HG02759 (cell line): ENCODE data around the gene MMP24.
"Not testable (repeated sequence)": the region's sequence is repeated elsewhere in the genome, so short reads cannot be mapped to it uniquely, and the experiment has no call there.

Source experiments
- ATAC-seq: cut with Tn5 transposase; IDR thresholded peaks from one replicate; pipeline ENCODE4 v1.9.1; 2021; ENCODE audit warnings: mild to moderate bottlenecking, moderate library complexity; ENCODE audit not compliant: unreplicated experiment

Gene MMP24

DNA sequence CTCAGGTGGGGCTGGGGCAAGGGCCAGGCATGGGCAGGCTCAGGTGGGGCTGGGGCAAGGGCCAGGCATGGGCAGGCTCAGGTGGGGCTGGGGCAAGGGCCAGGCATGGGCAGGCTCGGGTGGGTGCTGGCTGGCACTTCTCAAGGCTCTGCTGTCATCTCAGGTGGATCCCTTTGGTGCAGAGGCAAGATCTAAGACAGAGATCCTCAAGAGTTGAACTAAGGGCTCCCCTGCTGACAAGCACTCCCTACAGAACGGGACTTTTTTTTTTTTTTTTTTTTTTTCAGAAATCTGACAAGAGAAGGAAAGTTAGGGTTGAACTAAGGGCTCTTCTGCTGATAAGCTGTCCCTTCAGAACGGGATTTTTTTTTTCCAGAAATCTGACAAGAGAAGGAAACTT lies 26.5 kb downstream of the MMP24 start:
- no peak for ATAC-seq

DNA sequence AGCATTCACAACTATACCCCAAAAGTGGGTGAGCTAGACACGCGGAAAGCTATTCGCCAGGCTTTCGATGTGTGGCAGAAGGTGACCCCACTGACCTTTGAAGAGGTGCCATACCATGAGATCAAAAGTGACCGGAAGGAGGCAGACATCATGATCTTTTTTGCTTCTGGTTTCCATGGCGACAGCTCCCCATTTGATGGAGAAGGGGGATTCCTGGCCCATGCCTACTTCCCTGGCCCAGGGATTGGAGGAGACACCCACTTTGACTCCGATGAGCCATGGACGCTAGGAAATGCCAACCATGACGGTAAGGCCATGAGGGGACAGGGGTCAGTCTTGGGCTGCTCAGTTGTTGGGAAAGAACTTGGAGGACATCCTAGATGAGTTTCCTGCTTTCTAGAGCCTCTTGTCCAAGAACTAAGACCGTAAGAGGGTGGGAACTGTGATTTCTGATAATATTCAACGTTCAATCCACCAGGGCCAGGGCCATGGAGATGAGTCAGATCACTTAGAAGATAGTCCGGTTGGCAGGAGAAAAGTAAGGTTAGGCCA lies 28.0 kb downstream of the MMP24 start:
- no peak for ATAC-seq

- ATAC-seq, result no peak
These were observed 30.9 kb downstream of the MMP24 start for GRCh38 chr20:35257175-35257909.

DNA sequence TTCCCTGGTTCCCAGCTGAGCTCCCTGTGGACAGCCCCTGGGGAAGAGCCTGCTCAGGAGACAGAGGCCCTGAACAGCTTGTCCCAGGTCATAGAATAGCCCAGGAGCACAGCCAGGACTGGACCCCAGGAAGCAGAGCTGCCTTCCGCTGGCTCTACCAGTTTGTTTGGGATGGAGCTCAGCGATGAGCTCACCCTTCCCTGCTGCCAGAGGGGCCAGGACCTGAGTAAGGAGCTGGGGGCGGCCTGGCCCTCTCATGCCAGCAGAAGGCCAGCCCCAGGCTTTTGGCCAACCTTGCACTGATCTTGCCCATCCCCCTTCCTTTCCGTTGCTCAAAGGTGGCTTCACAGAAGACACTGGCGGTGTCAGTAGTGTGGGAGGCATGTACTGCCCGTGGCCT lies 33.9 kb downstream of the MMP24 start:
- ATAC-seq, result no peak

GRCh38 chr20:35262321-35262720 lies 35.8 kb downstream of the MMP24 start:
- ATAC-seq, result not testable (repeated sequence)

DNA sequence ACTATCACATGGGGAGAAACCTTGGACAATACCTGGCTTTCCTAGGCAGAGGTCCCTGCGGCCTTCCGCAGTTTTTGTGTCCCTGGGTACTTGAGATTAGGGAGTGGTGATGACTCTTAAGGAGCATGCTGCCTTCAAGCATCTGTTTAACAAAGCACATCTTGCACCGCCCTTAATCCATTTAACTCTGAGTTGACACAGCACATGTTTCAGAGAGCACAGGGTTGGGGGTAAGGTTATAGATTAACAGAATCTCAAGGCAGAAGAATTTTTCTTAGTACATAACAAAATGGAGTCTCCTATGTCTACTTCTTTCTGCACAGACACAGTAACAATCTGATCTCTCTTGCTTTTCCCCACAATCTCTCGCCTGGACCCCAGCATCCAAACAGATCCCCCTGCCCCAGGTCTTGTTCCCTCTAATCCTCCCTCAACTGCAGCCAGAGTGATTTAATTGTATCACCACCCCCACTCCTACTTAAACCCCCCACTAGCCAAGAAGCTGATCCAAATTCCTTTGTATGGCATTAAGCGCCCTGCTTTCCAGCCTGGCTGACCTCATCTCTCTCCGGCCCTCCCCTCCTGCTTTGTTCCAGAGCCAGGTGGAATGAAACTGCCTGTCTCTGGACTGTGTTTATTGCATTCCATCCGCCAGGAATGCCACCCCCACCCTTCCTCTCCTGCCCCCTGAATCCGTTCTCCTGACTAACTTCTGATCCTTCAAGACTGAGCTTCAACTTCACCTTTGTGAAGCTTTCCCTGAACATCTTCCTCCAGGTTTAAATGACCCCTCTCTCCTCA lies 36.4 kb downstream of the MMP24 start:
- ATAC-seq, result not testable (repeated sequence)

GRCh38 chr20:35263532-35264341 lies 37.2 kb downstream of the MMP24 start:
- ATAC-seq, result no peak

DNA sequence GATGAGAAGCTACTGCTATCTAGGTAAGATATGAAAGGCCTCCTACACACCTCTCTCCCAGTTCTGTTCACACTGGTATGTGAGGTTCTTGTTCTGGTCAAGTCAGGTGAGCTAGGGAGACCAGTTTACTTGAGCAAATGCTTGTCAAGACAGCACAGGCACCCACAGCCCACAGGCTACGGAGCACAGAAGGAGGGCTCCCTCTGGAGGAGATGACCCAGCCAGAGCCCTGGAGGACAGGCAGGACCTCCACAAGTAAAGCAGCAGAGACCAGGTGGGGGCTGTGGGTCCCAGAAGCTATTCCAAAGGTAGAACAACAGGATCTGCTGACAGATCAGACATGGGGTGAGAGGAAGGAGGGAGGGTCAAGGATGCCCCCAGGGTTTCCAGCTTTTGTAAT lies 38.3 kb downstream of the MMP24 start:
- ATAC-seq, result no peak

GRCh38 chr20:35267092-35267491 lies 40.6 kb downstream of the MMP24 start:
- no peak for ATAC-seq

DNA sequence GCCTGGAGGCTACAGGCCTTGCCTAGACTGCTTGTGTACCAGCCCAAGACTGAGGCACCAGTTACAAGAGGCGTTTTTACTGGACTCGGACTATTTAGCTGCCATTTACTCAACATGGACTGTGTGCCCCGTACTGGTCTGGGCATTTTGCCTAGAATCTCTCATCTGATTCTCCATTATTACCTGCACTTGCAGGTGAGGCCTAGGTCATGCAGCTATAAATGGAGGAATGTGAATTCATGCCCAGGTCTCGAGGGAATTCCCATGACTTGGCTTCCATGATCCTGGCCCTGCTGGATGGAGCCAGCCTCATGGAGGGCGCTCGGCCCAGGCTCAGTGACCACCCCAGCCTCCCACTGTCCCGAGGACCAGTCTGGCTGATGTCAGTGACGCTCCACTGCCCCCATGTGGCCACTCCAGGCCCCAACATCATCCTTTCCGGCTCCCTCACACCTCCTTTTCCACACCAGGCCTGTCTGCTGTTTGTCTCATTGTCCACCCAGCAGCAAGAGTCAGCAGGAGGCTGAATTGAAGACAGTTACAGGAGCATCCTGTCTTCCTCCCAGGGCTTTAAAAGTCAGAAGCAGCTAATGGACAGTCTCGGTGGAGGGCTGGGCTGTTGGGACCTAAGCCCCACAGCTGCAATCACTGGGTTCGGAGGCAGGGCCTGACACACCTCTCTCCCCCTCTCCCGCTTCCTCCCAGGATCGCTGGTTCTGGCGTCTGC lies 42.7 kb downstream of the MMP24 start:
- ATAC-seq, result no peak

DNA sequence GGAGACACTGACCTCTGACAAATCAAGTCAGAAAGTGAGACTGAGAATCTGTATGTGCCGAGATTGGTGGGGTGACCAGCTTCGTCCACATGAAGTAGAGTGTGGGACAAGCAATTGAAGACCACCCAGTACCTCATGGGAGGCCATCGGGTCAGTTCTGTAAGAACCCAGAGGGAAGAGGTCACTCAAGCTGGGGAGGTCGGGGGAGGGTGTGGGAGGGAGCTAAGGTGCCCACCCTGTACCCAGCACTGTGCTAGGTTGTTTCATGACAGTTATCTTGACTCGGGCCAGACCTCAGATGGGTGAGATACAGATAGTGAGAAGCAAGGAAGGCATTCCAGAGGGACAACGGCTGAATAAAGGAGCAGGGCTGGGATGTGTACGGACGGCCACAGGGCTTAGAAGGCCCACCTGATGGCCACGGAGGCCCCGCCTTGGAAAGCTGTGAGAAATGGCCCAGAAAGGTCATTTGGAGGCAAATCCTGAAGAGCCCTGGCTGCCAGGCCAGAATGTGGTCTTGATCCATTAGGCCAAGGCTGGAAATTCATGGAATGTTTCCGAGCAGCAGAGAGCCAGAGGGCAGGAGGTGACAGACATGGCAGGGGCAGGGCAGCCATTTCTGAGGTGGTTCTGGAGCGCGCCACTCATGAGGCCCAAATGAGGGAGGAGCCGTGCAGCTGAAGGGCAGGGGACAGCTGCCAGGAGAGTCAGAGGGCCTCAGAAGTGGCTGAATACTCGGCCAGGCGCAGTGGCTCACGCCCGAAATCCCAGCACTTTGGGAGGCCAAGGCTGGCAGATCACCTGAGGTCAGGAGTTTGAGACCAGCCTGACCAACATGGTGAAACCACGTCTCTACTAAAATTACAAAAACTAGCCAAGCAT lies 43.8 kb downstream of the MMP24 start:
- ATAC-seq, result no peak

GRCh38 chr20:35271073-35271882 lies 44.8 kb downstream of the MMP24 start:
- ATAC-seq, result no peak

DNA sequence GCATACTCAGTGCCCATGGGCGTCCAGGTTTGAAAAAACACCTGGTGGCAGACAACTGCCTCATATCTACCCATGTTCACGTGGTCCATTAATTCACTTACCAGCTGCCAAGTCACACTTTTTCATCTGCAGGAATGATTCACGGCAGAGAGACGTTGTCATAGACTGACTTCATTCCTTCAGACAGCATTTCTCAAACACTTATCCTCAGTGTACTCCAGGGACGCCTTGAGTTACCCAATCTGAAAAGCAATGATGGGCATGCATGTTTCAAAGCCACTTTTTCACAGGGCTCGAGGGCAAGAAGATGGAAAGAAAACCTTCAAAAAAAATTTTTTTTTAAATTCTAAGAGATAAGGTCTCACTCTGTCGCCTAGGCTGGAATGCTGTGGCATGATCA lies 45.4 kb downstream of the MMP24 start:
- ATAC-seq, result no peak

- no peak for ATAC-seq
These were observed 47.1 kb downstream of the MMP24 start for GRCh38 chr20:35273449-35274171.

DNA sequence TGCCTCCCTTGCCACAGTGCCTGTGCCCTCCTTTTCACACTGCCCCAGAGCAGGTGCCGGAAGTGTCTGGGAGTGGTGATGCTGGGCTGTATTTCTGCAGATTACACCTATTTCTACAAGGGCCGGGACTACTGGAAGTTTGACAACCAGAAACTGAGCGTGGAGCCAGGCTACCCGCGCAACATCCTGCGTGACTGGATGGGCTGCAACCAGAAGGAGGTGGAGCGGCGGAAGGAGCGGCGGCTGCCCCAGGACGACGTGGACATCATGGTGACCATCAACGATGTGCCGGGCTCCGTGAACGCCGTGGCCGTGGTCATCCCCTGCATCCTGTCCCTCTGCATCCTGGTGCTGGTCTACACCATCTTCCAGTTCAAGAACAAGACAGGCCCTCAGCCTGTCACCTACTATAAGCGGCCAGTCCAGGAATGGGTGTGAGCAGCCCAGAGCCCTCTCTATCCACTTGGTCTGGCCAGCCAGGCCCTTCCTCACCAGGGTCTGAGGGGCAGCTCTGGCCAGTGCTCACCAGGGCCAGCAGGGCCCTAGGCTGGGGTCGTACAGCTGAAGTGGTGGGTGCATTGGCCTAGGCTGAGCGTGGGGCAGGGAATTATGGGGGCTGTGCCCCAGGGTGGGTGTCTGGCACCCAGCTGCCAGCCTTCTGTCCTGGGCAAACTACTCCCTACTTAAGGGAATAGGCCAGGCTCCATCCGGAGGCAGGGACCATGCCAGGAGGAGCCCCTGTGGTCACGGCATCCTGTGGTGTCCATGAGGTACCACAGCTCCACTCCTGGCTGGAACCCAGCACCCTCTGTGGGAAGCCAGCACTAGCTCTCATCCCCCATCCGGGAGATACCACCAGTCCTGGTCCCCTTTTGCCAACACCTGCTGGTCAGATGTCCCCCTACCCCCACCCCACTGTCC lies 47.9 kb downstream of the MMP24 start:
- no peak for ATAC-seq

GRCh38 chr20:35275741-35276251 lies 49.3 kb downstream of the MMP24 start:
- no peak for ATAC-seq

DNA sequence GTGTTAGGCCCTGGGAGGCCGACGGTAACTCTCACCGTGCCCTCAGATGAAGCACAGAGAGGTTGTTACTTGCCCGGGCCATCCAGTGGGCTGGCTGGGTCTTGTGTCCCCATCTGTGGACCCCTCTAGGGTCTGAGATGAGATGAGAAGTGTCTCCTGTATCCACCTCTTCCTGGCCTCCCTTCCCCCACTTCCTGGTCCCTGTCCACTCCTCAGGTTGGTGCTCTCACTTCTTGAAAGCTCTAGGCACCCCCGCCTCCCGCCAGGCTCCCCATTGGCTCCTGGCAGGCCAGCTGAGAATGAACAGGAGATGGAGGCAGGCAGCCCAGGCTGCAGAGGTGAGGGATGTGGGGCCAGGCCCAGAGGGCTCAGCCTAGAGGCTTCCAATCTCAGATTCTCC lies 49.9 kb downstream of the MMP24 start:
- no peak for ATAC-seq
